OCI-LY1 (cell line): Measurements from ENCODE around the gene CPT1C.

ENCODE experiments used
- H2AFZ ChIP-seq: fragments of 200-600 bp; sonication (generic), shearing (Covaris generic); 2 replicates; pipeline ENCODE4 v1.6.0; 2014; ENCODE audit warnings: antibody characterized with exemption, mild to moderate bottlenecking, low read length
- H3F3A ChIP-seq: fragments of 200-600 bp; sonication (generic), shearing (Covaris generic); 2 replicates; pipeline ENCODE4 v1.6.0; 2014; ENCODE audit warnings: mild to moderate bottlenecking, antibody characterized with exemption, low read length, moderate library complexity; ENCODE audit not compliant: insufficient read depth
- H3K27ac ChIP-seq: fragments of 200-600 bp; sonication (generic); 2 replicates; pipeline ENCODE4 v1.5.1; 2014; ENCODE audit warnings: low read length, mixed run types, mild to moderate bottlenecking, low read depth; ENCODE audit not compliant: poor library complexity, severe bottlenecking
- H3K27me3 ChIP-seq: fragments of 200-600 bp; sonication (generic); 2 replicates; pipeline ENCODE4 v1.6.0; 2014; ENCODE audit warnings: antibody characterized with exemption, mild to moderate bottlenecking, low read length, moderate library complexity; ENCODE audit not compliant: insufficient read depth
- H3K36me3 ChIP-seq: fragments of 200-600 bp; sonication (generic); 2 replicates; pipeline ENCODE4 v1.6.1; 2014; ENCODE audit warnings: mild to moderate bottlenecking, antibody characterized with exemption, low read length, moderate library complexity, mixed read lengths; ENCODE audit not compliant: insufficient read depth
- H3K4me1 ChIP-seq: fragments of 200-600 bp; sonication (generic); 2 replicates; pipeline ENCODE4 v1.5.1; 2014; ENCODE audit warnings: mild to moderate bottlenecking, low read length, moderate library complexity; ENCODE audit not compliant: insufficient read depth, severe bottlenecking
- H3K4me2 ChIP-seq: fragments of 200-600 bp; sonication (generic), shearing (Covaris generic); 2 replicates; pipeline ENCODE4 v1.6.1; 2014; ENCODE audit warnings: low read length
- H3K4me3 ChIP-seq: fragments of 200-600 bp; sonication (generic); 2 replicates; pipeline ENCODE4 v1.5.1; 2014; ENCODE audit warnings: low read length, low read depth, mild to moderate bottlenecking, mixed read lengths; ENCODE audit not compliant: poor library complexity, severe bottlenecking
- H3K79me2 ChIP-seq: fragments of 200-600 bp; shearing (Covaris generic); 2 replicates; pipeline ENCODE4 v1.6.1; 2016; ENCODE audit warnings: mixed run types, low read length, mixed read lengths; ENCODE audit not compliant: insufficient read depth
- H3K9ac ChIP-seq: fragments of 200-600 bp; sonication (generic), shearing (Covaris generic); 2 replicates; pipeline ENCODE4 v1.6.1; 2014; ENCODE audit warnings: mild to moderate bottlenecking, low read length, mixed read lengths
- H3K9me2 ChIP-seq: fragments of 200-600 bp; sonication (generic), shearing (Covaris generic); 2 replicates; pipeline ENCODE4 v1.6.1; 2014; ENCODE audit warnings: low read depth, mild to moderate bottlenecking, low read length, mixed read lengths
- H3K9me3 ChIP-seq: fragments of 200-600 bp; shearing (Covaris generic); 2 replicates; pipeline ENCODE4 v1.6.1; 2014; ENCODE audit warnings: low read length, mixed read lengths
- H4K20me1 ChIP-seq: fragments of 200-600 bp; sonication (generic), shearing (Covaris generic); 2 replicates; pipeline ENCODE4 v1.6.0; 2016; ENCODE audit warnings: mild to moderate bottlenecking, low read length; ENCODE audit not compliant: insufficient read depth
- CTCF ChIP-seq: fragments of 200-600 bp; sonication (generic), shearing (Covaris generic); IDR thresholded peaks from 2 replicates; pipeline ENCODE4 v1.5.1; 2017; ENCODE audit warnings: mild to moderate bottlenecking, antibody characterized with exemption, low read length, moderate library complexity, mixed read lengths
- EZH2 ChIP-seq: fragments of 200-600 bp; sonication (generic), shearing (Covaris generic); IDR thresholded peaks from 2 replicates; pipeline ENCODE4 v1.8.0; 2017; ENCODE audit warnings: borderline replicate concordance, mixed run types, mild to moderate bottlenecking, antibody characterized with exemption, low read length, moderate library complexity, mixed read lengths

Gene CPT1C

GRCh38 chr19:49696115-49696514 lies 5.2 kb downstream of the CPT1C start:
- Histone ChIP-seq H3K4me3 (no peak overlapping the region), H3K9me3 (no peaks in the 10 kb centered on the region), H3K9me2 (no peaks in the 10 kb centered on the region), H3F3A (0 out of 2 replicates have a peak, but pooled peaks cover 3% of the 10 kb centered on the region), H3K79me2 (no peaks in the 10 kb centered on the region), H3K4me2 (no peak overlapping the region), H3K9ac (no peak overlapping the region), H4K20me1 (no peaks in the 10 kb centered on the region), H3K36me3 (no peaks in the 10 kb centered on the region), H3K27ac (no peak overlapping the region), H3K27me3 (no peaks in the 10 kb centered on the region), H3K4me1 (peaks cover 14% of the 10 kb centered on the region), H2AFZ (no peak overlapping the region)
- TF ChIP-seq EZH2, result no peak
- no peak for TF ChIP-seq CTCF

GRCh38 chr19:49696865-49697264 lies 5.9 kb downstream of the CPT1C start:
- H3K27me3 ChIP-seq, result no peaks in the 10 kb centered on the region
- no peak overlapping the region for H3K4me2 ChIP-seq
- H3K9me3 ChIP-seq, result no peaks in the 10 kb centered on the region
- no peak for TF ChIP-seq EZH2
- TF ChIP-seq CTCF, result no peak
- peaks cover 7% of the 10 kb centered on the region for H3K4me1 ChIP-seq
- no peak overlapping the region for H2AFZ ChIP-seq
- no peaks in the 10 kb centered on the region for H3K36me3 ChIP-seq
- no peak overlapping the region for H3K27ac ChIP-seq
- H3F3A ChIP-seq, result 0 out of 2 replicates have a peak, but pooled peaks cover 3% of the 10 kb centered on the region
- H3K9ac ChIP-seq, result no peak overlapping the region
- H3K79me2 ChIP-seq, result no peaks in the 10 kb centered on the region
- H3K4me3 ChIP-seq, result no peak overlapping the region
- H4K20me1 ChIP-seq, result no peaks in the 10 kb centered on the region
- H3K9me2 ChIP-seq, result no peaks in the 10 kb centered on the region

GRCh38 chr19:49699364-49699763 lies 8.4 kb downstream of the CPT1C start:
- no peak overlapping the region for H3K4me3 ChIP-seq
- H3F3A ChIP-seq, result no peaks in the 10 kb centered on the region
- H3K79me2 ChIP-seq, result no peaks in the 10 kb centered on the region
- H2AFZ ChIP-seq, result no peak overlapping the region
- H3K4me2 ChIP-seq, result no peak overlapping the region
- no peaks in the 10 kb centered on the region for H3K4me1 ChIP-seq
- H3K9me2 ChIP-seq, result no peaks in the 10 kb centered on the region
- no peak overlapping the region for H3K9ac ChIP-seq
- no peak overlapping the region for H3K27ac ChIP-seq
- no peaks in the 10 kb centered on the region for H4K20me1 ChIP-seq
- no peak for TF ChIP-seq EZH2
- TF ChIP-seq CTCF, result no peak
- H3K9me3 ChIP-seq, result no peaks in the 10 kb centered on the region
- no peaks in the 10 kb centered on the region for H3K27me3 ChIP-seq
- no peaks in the 10 kb centered on the region for H3K36me3 ChIP-seq
